Astrocyte of the cerebellum (primary cell): ENCODE results near the gene MYO18A.

ENCODE experiments used
- DNase-seq: peaks from one replicate; pipeline ENCODE4 v3.0.0-alpha.2; 2011; ENCODE audit warnings: low read depth
- H3K4me3 ChIP-seq: 2 replicates; pipeline ENCODE4 v1.5.1; 2011; ENCODE audit warnings: mild to moderate bottlenecking, low read depth, low read length, moderate library complexity
- CTCF ChIP-seq: IDR thresholded peaks from 2 replicates; pipeline ENCODE4 v1.5.1; 2012; ENCODE audit warnings: low read length, low read depth, moderate library complexity, mild to moderate bottlenecking; ENCODE audit errors: missing control alignments
- in situ Hi-C: cut with HindIII; loops from 2 replicates; pipeline ENCODE4 v1.10.0; 2017; ENCODE audit warnings: low sequenced_read_pairs

MYO18A gene

GRCh38 chr17:29167393-29168078, 12.7 kb downstream of the MYO18A start:
- TF ChIP-seq CTCF: no peak
- no peak overlapping the region for H3K4me3 ChIP-seq
- in situ Hi-C loops: no loop called here
- no peak for DNase-seq

- DNase-seq: no peak
- H3K4me3 ChIP-seq: no peak overlapping the region
- TF ChIP-seq CTCF: no peak
- in situ Hi-C loops: no loop called here
Observed at GRCh38 chr17:29166507-29166887, 13.7 kb downstream of the MYO18A start.

GRCh38 chr17:29165800-29166506, 14.2 kb downstream of the MYO18A start:
- in situ Hi-C loops: no loop called here
- no peak for TF ChIP-seq CTCF
- H3K4me3 ChIP-seq: no peak overlapping the region
- no peak for DNase-seq

GRCh38 chr17:29165261-29165660, 14.9 kb downstream of the MYO18A start:
- H3K4me3 ChIP-seq: no peak overlapping the region
- in situ Hi-C loops: no loop called here
- no peak for DNase-seq
- TF ChIP-seq CTCF: no peak

- no peak for DNase-seq
- in situ Hi-C loops: no loop called here
- no peak overlapping the region for H3K4me3 ChIP-seq
- no peak for TF ChIP-seq CTCF
Observed at GRCh38 chr17:29163563-29163962, 16.6 kb downstream of the MYO18A start.

GRCh38 chr17:29162909-29163341, 17.3 kb downstream of the MYO18A start:
- no peak for TF ChIP-seq CTCF
- in situ Hi-C loops: no loop called here

More at GRCh38 chr17:29162909-29163341, 17.3 kb downstream of the MYO18A start:
- no peak overlapping the region for H3K4me3 ChIP-seq
- no peak for DNase-seq
